Fibroblast of lung (primary cell): ENCODE measurements around the gene ARMC9. TPM values are rescaled to one million over a fixed set of nuclear protein-coding genes. Genes with fewer than 3 reads are reported as not detected.
A peak's percentile ranks its signal among the peaks of the same experiment; 100 is the strongest.

Source experiments
- DNase-seq, 2 donors: peaks; one replicate each; pipeline versions ENCODE4 v3.0.0 to v3.0.0-alpha.2; 2010; ENCODE audit warnings: low read depth in 2 of 2
- H2AFZ ChIP-seq: 2 replicates; pipeline ENCODE4 v1.5.1; 2012; ENCODE audit warnings: low read length, control low read depth, inconsistent platforms
- H3K27ac ChIP-seq: 2 replicates; pipeline ENCODE4 v1.5.1; 2011; ENCODE audit warnings: low read length, control low read depth; ENCODE audit not compliant: insufficient read depth
- H3K27me3 ChIP-seq: 2 replicates; pipeline ENCODE4 v1.5.1; 2011; ENCODE audit warnings: mild to moderate bottlenecking, low read length; ENCODE audit not compliant: control insufficient read depth, insufficient read depth
- H3K36me3 ChIP-seq: 2 replicates; pipeline ENCODE4 v1.5.1; 2011; ENCODE audit warnings: low read length; ENCODE audit not compliant: control insufficient read depth, insufficient read depth
- H3K4me1 ChIP-seq: 2 replicates; pipeline ENCODE4 v1.5.1; 2011; ENCODE audit warnings: low read length; ENCODE audit not compliant: control insufficient read depth, insufficient read depth; ENCODE audit errors: extremely low read depth
- H3K4me2 ChIP-seq: 2 replicates; pipeline ENCODE4 v1.5.1; 2011; ENCODE audit warnings: low read length, control low read depth; ENCODE audit not compliant: insufficient read depth; ENCODE audit errors: extremely low read depth
- H3K4me3 ChIP-seq, 4 experiments: fragments of 200-600 bp in 1 of 4; sonication (generic) in 1 of 4; replicated peaks in 1 of 4; 2 replicates each; pipeline ENCODE4 v1.5.1; 2011 to 2016; ENCODE audit warnings: low read length in 4 of 4, low read depth in 3 of 4, mild to moderate bottlenecking in 3 of 4, control low read depth in 2 of 4, inconsistent platforms in 1 of 4, mixed read lengths in 1 of 4; ENCODE audit not compliant: insufficient read depth in 1 of 4; ENCODE audit errors: control extremely low read depth in 1 of 4
- H3K79me2 ChIP-seq: 2 replicates; pipeline ENCODE4 v1.5.1; 2012; ENCODE audit warnings: mild to moderate bottlenecking, low read length, inconsistent platforms; ENCODE audit not compliant: control insufficient read depth, insufficient read depth
- H3K9ac ChIP-seq: 2 replicates; pipeline ENCODE4 v1.5.1; 2011; ENCODE audit warnings: mild to moderate bottlenecking, low read length, control low read depth; ENCODE audit not compliant: insufficient read depth
- H3K9me3 ChIP-seq: 2 replicates; pipeline ENCODE4 v1.5.1; 2012; ENCODE audit warnings: low read depth, low read length; ENCODE audit not compliant: control insufficient read depth, insufficient read depth
- H4K20me1 ChIP-seq: 2 replicates; pipeline ENCODE4 v1.5.1; 2011; ENCODE audit warnings: low read length; ENCODE audit not compliant: control insufficient read depth, insufficient read depth; ENCODE audit errors: extremely low read depth
- CTCF ChIP-seq, 2 donors: IDR thresholded peaks in 1 of 2; conservative IDR thresholded peaks in 1 of 2; 1 replicate in 1 of 2; 2 replicates in 1 of 2; pipeline ENCODE4 v1.5.1; 2011 to 2012; ENCODE audit warnings: low read length in 2 of 2, control low read depth in 1 of 2, inconsistent platforms in 1 of 2, low read depth in 1 of 2, mild to moderate bottlenecking in 1 of 2
- EZH2 ChIP-seq: IDR thresholded peaks from 2 replicates; pipeline ENCODE4 v1.5.1; 2012; ENCODE audit warnings: low read length, control low read depth, mild to moderate bottlenecking; ENCODE audit errors: missing control alignments
- polyA plus RNA-seq, 2 donors: library from polyadenylated mRNA; depleted of rRNA in 1 of 2; stranded (reverse) in 1 of 2; unstranded in 1 of 2; fragments of >200 nt; gene quantifications; 2 replicates each; pipeline ENCODE4 v1.2.1, GENCODE V29; 2011 to 2012; ENCODE audit warnings: missing spikeins in 1 of 2
- total RNA-seq: library from RNA; depleted of rRNA; stranded (reverse); fragments of >200 nt; gene quantifications from 2 replicates; pipeline ENCODE4 v1.2.1, GENCODE V29; 2014

Gene ARMC9
- total and polyA plus RNA-seq, 2 donors (not counting 1 experiment from before 2014, with no cell fraction given), result 68.4 to 153 TPM

DNA sequence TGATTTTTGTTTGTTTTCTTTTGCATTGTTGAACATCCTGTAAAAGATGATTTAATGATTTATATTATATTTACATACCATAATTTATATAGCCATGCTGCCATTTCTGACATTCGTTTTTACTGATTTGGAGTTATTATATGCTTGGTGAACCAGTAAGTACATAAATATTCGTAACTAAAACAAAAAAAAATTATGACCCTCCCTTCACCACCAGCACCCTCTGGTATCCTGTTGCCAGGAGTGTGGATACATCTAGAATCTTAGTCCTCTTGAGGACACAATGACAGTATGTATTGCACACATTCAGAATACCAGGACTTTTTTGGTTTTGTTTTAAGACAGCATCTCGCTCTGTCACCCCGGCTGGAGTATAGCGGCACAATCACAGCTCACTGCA is 153.2 kb downstream of the ARMC9 start:
- Histone ChIP-seq H3K9me3 (no peaks in the 10 kb centered on the region), H3K27me3 (no peaks in the 10 kb centered on the region), H3K4me3 (no peak overlapping the region), H4K20me1 (no peaks in the 10 kb centered on the region), H3K4me1 (no peaks in the 10 kb centered on the region), H3K4me2 (no peak overlapping the region), H3K36me3 (peaks cover 2% of the 10 kb centered on the region), H3K79me2 (no peaks in the 10 kb centered on the region), H3K9ac (no peak overlapping the region), H3K27ac (no peak overlapping the region), H2AFZ (no peak overlapping the region)
- TF ChIP-seq EZH2 (no peak), CTCF (conservative IDR thresholded peaks at IDR 0.05 in 1 of 2, IDR thresholded peaks at IDR 0.05 in 1 of 2; ENCODE audit: low read depth in 1 of 2, low read length in 2 of 2) (no peak)
- no peak for DNase-seq

DNA sequence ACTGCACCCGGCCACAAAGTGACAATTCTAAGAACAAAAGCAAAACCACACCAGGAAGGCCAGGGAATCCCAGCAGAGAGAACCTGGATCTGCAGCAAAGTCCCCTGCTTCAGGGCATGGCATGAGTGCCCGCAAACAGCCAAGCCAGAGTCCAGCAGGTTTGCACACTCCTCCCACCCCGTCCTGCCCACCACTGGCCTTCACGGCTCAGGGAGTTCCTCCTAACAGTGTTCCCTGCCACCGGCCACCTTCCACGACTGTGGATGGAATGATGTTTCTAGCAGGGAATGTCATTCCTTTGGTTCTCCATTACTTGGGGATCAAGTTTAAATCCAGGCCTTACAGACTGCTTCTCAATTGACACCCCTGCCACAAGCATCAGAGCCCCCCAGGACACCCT is 155.0 kb downstream of the ARMC9 start:
- H3K4me1 ChIP-seq, result no peaks in the 10 kb centered on the region
- H3K79me2 ChIP-seq, result no peaks in the 10 kb centered on the region
- H3K9me3 ChIP-seq, result no peaks in the 10 kb centered on the region
- no peak overlapping the region for H3K9ac ChIP-seq
- no peaks in the 10 kb centered on the region for H3K27me3 ChIP-seq
- no peaks in the 10 kb centered on the region for H4K20me1 ChIP-seq
- TF ChIP-seq CTCF (conservative IDR thresholded peaks at IDR 0.05 in 1 of 2, IDR thresholded peaks at IDR 0.05 in 1 of 2; ENCODE audit: low read depth in 1 of 2, low read length in 2 of 2) (no peak), EZH2 (no peak)
- DNase-seq, result no peak
- no peak overlapping the region for H3K27ac ChIP-seq
- no peak overlapping the region for H3K4me2 ChIP-seq
- no peaks in the 10 kb centered on the region for H3K36me3 ChIP-seq
- H2AFZ ChIP-seq, result no peak overlapping the region
- H3K4me3 ChIP-seq, result no peak overlapping the region

DNA sequence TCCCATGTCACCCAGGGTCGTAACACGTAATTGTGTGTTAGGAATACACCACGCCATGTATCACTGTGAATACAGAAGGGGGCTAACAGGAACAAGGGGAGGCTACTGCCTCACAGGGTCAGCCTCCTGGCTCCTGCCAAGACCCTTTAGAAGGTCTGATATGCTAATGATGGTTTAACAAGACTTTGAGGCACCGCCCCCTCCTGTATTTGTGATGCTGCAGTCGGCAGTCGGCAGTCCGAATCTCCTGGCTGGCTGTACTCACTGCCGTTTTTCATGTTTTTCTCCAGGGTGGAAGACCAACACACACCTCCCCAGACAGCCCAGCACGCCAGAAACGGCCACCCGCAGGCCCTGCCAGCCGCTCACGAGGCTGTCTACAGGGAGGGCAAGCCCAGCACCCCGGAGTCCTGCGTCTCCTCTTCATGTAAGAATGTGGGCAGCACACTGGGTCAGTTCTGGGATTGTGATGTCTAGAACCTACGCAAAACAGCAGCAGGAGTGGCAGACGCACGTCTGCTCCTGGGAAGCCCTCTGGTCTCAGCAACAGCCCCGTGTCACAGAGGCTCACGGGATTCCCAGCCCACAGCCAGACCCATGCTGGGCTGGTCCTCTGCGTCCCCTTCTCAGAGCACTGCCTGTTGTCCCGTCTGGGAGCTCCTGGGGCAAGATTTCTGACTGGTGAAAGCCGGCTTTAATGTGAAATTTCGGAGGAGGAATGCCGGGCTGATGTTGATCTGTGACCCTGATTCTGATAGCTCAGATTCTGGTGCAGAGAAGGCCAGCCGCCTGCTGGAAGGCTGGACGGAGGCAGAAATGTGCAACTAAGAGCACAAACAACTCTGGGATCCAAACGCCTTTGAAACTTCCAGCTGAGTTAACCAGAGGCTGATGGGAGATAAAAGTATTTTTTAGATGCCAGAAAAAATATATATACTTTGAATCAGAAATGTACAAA is 157.4 kb downstream of the ARMC9 start:
- no peak overlapping the region for H3K4me3 ChIP-seq
- H3K4me1 ChIP-seq, result no peaks in the 10 kb centered on the region
- H3K27ac ChIP-seq, result no peak overlapping the region
- TF ChIP-seq EZH2 (no peak), CTCF (conservative IDR thresholded peaks at IDR 0.05 in 1 of 2, IDR thresholded peaks at IDR 0.05 in 1 of 2; ENCODE audit: low read depth in 1 of 2, low read length in 2 of 2) (peak; percentile 10 to 13)
- peak in 1 of 2 donors; percentile 3 for DNase-seq
- H3K79me2 ChIP-seq, result no peaks in the 10 kb centered on the region
- H3K36me3 ChIP-seq, result peaks cover 2% of the 10 kb centered on the region
- H3K9ac ChIP-seq, result no peak overlapping the region
- H3K9me3 ChIP-seq, result no peaks in the 10 kb centered on the region
- H2AFZ ChIP-seq, result no peak overlapping the region
- H3K27me3 ChIP-seq, result no peaks in the 10 kb centered on the region
- H3K4me2 ChIP-seq, result no peak overlapping the region
- H4K20me1 ChIP-seq, result no peaks in the 10 kb centered on the region
